ENCODE data around the gene C19orf67. TPM values are rescaled to one million over a fixed set of nuclear protein-coding genes. Genes with fewer than 3 reads are reported as not detected.
A peak's percentile ranks its signal among the peaks of the same experiment; 100 is the strongest.

The C19orf67 gene
- total and polyA plus RNA-seq, 2 of the 13 experiments (the other 11 are each of a cell fraction or from before 2014, with no cell fraction given): 0.11 to 0.32 TPM

DNA sequence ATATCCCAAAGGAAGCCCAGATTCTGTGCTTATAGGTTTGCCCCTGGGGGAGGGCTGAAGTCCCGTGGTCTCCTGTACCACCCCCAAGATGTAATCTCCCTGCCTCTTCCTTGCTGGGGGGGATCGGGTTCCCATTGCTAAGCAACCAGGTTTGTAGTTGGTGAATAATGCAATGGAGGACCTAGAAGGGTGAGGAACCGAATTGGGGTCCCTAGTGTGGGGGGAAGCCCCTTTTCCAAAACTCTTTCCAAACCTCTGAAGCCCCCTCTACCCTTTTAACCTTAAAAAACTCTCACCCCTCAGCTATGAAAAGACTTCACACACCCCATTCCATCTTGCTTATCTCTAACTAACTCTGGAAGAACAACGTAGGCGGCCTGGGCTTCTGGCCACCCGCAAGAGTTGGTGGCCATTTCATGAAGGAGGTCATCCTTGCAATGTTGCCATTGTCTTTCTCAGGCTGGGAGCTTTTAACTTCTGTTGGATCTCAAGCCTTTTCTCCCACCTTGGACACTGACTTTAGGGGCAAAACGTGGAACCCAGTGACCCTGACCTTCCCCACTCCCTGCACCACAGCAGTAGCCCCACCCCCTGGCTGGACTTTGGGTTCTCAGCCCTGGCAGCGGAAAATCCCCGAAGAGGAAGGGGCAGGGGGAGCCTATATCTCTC lies 24.4 kb downstream of the C19orf67 start (continued):
- TF ChIP-seq, protein P1, sequence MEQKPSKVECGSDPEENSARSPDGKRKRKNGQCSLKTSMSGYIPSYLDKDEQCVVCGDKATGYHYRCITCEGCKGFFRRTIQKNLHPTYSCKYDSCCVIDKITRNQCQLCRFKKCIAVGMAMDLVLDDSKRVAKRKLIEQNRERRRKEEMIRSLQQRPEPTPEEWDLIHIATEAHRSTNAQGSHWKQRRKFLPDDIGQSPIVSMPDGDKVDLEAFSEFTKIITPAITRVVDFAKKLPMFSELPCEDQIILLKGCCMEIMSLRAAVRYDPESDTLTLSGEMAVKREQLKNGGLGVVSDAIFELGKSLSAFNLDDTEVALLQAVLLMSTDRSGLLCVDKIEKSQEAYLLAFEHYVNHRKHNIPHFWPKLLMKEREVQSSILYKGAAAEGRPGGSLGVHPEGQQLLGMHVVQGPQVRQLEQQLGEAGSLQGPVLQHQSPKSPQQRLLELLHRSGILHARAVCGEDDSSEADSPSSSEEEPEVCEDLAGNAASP (CRISPR knock-in tag; IDR thresholded peaks at IDR 0.05; ENCODE audit: borderline replicate concordance): peak; percentile 54; the same call in 1 of the 2 replicates
- TF ChIP-seq, protein P2, sequence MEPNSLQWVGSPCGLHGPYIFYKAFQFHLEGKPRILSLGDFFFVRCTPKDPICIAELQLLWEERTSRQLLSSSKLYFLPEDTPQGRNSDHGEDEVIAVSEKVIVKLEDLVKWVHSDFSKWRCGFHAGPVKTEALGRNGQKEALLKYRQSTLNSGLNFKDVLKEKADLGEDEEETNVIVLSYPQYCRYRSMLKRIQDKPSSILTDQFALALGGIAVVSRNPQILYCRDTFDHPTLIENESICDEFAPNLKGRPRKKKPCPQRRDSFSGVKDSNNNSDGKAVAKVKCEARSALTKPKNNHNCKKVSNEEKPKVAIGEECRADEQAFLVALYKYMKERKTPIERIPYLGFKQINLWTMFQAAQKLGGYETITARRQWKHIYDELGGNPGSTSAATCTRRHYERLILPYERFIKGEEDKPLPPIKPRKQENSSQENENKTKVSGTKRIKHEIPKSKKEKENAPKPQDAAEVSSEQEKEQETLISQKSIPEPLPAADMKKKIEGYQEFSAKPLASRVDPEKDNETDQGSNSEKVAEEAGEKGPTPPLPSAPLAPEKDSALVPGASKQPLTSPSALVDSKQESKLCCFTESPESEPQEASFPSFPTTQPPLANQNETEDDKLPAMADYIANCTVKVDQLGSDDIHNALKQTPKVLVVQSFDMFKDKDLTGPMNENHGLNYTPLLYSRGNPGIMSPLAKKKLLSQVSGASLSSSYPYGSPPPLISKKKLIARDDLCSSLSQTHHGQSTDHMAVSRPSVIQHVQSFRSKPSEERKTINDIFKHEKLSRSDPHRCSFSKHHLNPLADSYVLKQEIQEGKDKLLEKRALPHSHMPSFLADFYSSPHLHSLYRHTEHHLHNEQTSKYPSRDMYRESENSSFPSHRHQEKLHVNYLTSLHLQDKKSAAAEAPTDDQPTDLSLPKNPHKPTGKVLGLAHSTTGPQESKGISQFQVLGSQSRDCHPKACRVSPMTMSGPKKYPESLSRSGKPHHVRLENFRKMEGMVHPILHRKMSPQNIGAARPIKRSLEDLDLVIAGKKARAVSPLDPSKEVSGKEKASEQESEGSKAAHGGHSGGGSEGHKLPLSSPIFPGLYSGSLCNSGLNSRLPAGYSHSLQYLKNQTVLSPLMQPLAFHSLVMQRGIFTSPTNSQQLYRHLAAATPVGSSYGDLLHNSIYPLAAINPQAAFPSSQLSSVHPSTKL (CRISPR knock-in tag; IDR thresholded peaks at IDR 0.05): peak; percentile 43; the same call in 1 of the 2 replicates
- TF ChIP-seq, protein P3, sequence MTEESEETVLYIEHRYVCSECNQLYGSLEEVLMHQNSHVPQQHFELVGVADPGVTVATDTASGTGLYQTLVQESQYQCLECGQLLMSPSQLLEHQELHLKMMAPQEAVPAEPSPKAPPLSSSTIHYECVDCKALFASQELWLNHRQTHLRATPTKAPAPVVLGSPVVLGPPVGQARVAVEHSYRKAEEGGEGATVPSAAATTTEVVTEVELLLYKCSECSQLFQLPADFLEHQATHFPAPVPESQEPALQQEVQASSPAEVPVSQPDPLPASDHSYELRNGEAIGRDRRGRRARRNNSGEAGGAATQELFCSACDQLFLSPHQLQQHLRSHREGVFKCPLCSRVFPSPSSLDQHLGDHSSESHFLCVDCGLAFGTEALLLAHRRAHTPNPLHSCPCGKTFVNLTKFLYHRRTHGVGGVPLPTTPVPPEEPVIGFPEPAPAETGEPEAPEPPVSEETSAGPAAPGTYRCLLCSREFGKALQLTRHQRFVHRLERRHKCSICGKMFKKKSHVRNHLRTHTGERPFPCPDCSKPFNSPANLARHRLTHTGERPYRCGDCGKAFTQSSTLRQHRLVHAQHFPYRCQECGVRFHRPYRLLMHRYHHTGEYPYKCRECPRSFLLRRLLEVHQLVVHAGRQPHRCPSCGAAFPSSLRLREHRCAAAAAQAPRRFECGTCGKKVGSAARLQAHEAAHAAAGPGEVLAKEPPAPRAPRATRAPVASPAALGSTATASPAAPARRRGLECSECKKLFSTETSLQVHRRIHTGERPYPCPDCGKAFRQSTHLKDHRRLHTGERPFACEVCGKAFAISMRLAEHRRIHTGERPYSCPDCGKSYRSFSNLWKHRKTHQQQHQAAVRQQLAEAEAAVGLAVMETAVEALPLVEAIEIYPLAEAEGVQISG (CRISPR knock-in tag; IDR thresholded peaks at IDR 0.05): 0 out of 2 replicates have a peak, but pooled peaks have one; percentile 21
- TF ChIP-seq NFYB (CRISPR knock-in tag; IDR thresholded peaks at IDR 0.05) (no peak), RXRA (CRISPR knock-in tag; IDR thresholded peaks at IDR 0.05) (peak; percentile 70; the same call in 1 of the 2 replicates), IRF2 (CRISPR knock-in tag; IDR thresholded peaks at IDR 0.05) (0 out of 2 replicates have a peak, but pooled peaks have one; percentile 20), TAF1 (CRISPR knock-in tag; IDR thresholded peaks at IDR 0.05) (0 out of 2 replicates have a peak, but pooled peaks have one; percentile 15)
- TF ChIP-seq, protein P4, sequence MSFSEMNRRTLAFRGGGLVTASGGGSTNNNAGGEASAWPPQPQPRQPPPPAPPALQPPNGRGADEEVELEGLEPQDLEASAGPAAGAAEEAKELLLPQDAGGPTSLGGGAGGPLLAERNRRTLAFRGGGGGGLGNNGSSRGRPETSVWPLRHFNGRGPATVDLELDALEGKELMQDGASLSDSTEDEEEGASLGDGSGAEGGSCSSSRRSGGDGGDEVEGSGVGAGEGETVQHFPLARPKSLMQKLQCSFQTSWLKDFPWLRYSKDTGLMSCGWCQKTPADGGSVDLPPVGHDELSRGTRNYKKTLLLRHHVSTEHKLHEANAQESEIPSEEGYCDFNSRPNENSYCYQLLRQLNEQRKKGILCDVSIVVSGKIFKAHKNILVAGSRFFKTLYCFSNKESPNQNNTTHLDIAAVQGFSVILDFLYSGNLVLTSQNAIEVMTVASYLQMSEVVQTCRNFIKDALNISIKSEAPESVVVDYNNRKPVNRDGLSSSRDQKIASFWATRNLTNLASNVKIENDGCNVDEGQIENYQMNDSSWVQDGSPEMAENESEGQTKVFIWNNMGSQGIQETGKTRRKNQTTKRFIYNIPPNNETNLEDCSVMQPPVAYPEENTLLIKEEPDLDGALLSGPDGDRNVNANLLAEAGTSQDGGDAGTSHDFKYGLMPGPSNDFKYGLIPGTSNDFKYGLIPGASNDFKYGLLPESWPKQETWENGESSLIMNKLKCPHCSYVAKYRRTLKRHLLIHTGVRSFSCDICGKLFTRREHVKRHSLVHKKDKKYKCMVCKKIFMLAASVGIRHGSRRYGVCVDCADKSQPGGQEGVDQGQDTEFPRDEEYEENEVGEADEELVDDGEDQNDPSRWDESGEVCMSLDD (CRISPR knock-in tag; IDR thresholded peaks at IDR 0.05; ENCODE audit: borderline replicate concordance): peak; percentile 54; the same call in 1 of the 2 replicates
- TF ChIP-seq, protein P5, sequence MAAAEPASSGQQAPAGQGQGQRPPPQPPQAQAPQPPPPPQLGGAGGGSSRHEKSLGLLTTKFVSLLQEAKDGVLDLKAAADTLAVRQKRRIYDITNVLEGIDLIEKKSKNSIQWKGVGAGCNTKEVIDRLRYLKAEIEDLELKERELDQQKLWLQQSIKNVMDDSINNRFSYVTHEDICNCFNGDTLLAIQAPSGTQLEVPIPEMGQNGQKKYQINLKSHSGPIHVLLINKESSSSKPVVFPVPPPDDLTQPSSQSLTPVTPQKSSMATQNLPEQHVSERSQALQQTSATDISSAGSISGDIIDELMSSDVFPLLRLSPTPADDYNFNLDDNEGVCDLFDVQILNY (CRISPR knock-in tag; conservative IDR thresholded peaks at IDR 0.05): no peak
- TF ChIP-seq, protein P6, sequence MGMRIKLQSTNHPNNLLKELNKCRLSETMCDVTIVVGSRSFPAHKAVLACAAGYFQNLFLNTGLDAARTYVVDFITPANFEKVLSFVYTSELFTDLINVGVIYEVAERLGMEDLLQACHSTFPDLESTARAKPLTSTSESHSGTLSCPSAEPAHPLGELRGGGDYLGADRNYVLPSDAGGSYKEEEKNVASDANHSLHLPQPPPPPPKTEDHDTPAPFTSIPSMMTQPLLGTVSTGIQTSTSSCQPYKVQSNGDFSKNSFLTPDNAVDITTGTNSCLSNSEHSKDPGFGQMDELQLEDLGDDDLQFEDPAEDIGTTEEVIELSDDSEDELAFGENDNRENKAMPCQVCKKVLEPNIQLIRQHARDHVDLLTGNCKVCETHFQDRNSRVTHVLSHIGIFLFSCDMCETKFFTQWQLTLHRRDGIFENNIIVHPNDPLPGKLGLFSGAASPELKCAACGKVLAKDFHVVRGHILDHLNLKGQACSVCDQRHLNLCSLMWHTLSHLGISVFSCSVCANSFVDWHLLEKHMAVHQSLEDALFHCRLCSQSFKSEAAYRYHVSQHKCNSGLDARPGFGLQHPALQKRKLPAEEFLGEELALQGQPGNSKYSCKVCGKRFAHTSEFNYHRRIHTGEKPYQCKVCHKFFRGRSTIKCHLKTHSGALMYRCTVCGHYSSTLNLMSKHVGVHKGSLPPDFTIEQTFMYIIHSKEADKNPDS (CRISPR knock-in tag; IDR thresholded peaks at IDR 0.05): no peak
- TF ChIP-seq, protein P7, sequence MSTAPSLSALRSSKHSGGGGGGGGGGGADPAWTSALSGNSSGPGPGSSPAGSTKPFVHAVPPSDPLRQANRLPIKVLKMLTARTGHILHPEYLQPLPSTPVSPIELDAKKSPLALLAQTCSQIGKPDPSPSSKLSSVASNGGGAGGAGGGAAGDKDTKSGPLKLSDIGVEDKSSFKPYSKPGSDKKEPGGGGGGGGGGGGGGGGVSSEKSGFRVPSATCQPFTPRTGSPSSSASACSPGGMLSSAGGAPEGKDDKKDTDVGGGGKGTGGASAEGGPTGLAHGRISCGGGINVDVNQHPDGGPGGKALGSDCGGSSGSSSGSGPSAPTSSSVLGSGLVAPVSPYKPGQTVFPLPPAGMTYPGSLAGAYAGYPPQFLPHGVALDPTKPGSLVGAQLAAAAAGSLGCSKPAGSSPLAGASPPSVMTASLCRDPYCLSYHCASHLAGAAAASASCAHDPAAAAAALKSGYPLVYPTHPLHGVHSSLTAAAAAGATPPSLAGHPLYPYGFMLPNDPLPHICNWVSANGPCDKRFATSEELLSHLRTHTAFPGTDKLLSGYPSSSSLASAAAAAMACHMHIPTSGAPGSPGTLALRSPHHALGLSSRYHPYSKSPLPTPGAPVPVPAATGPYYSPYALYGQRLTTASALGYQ (CRISPR knock-in tag; IDR thresholded peaks at IDR 0.05): 0 out of 2 replicates have a peak, but pooled peaks have one; percentile 41
